Ecto neural progenitor cell (in vitro differentiated cells): Measurements from ENCODE around the gene ATP13A3.

ENCODE experiments used
- DNase-seq: peaks from one replicate; pipeline ENCODE4 v3.0.0-alpha.2; 2018; ENCODE audit warnings: low spot score

ATP13A3 gene

GRCh38 chr3:194475138-194475932, 11.5 kb downstream of the ATP13A3 start:
- no peak for DNase-seq

GRCh38 chr3:194474675-194475074, 12.1 kb downstream of the ATP13A3 start:
- no peak for DNase-seq

DNA sequence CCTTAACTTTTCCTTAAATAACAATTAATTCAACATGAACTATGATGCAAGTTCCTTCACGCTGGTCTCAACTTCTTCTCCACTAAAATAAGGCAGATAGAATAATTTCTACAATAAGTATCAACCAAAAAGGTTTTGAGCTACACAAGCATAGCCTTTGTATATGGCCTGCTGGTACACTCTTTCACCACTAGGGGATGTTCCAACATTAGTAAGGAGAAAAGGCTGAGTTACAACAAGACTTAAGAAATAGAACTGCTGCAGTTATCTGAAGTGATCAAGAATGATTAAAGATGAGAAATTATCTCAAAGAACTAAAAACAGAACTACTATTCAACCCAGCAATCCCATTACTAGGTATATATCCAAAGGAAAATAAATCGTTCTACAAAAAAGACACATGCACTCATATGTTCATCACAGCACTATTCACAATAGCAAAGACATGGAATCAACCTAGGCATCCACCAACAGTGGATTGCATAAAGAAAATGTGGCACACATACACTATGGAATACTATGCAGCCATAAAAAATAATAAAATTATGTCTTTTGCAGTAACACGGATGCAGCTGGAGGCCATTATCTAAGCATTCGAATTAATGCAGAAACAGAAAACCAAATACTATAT, 14.4 kb downstream of the ATP13A3 start:
- DNase-seq = no peak

DNA sequence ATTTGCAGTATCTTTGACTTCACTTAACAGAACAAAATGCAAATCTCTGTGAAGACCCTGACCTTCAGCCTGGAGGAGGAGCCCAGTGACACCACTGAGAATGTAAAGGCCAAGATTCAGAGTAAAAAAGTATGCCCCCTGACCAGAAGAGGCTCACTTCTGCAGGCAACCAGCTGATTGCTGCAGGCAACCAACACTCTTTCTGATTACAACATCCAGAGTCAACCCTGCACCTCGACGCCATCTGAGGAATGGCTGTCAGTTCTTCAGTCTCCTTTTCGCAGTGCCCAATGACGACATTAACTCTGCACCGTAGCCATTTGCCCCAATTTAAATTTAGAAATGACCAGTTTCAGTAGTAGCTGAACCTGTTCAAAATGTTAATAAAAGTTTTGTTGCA, 14.9 kb downstream of the ATP13A3 start:
- DNase-seq = no peak

GRCh38 chr3:194470615-194471014, 16.2 kb downstream of the ATP13A3 start:
- DNase-seq = no peak

DNA sequence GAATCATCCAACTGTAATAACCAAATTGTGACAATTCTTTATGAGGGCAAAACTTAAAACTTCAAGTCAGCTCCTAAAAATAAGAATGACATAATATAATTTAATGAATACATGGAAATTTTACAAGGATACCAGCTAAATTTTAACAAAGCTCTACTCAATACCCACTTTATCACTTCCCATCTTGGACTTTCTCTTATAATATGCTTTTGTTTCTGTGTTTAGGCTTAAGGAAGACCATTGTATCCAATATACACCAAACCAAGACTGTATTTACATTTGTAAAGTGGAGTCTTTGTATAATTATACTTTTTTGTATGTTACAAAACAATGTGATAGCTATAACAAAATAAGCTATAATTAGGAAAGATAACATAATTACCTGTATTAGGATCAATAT, 16.8 kb downstream of the ATP13A3 start:
- no peak for DNase-seq

DNA sequence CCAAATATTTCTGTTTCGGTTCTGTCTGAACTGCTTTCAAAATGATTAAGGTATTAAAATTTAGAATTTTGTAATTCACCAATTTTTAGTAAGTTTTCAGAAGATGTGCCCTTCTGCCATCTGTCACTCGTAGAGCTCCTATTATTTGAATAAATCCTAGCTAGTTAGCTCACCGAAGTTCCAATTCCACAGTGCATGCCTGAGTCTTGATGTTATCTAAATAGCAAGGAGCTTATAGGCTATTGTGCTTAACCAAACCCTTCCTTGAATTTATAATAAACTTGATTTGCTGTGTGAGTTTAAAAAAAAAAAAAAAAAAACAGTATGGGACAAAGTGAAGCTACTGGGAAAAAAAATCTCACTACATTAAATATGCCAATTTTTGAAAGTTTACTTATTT, 18.7 kb downstream of the ATP13A3 start:
- DNase-seq = no peak

DNA sequence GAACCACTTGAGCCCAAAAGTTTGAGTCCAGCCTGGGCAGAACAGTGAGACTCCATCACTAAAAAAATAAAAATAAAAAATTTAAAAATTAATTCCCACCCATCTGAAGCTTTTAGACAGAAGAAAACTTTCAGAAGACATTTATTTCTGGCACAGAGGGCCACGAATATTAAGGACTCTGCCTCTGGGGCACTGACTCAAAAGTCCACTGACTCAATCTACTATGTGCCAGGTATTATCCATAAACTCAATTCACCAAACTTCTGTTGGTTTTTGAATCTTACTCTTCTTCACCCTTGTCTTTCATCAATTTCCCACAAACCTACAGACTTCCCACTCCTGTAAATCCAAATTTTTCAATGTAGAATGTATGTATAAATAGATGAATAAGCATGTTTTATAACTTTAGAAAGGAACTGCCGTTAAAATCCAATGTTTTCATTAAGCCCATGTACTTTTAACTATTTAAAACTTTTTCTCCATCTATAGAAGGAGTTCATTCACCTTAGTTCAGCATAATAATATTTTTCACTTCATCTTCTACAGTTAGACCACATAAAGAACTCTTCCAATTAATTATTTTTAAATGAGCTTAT, 19.9 kb downstream of the ATP13A3 start:
- DNase-seq = no peak

DNA sequence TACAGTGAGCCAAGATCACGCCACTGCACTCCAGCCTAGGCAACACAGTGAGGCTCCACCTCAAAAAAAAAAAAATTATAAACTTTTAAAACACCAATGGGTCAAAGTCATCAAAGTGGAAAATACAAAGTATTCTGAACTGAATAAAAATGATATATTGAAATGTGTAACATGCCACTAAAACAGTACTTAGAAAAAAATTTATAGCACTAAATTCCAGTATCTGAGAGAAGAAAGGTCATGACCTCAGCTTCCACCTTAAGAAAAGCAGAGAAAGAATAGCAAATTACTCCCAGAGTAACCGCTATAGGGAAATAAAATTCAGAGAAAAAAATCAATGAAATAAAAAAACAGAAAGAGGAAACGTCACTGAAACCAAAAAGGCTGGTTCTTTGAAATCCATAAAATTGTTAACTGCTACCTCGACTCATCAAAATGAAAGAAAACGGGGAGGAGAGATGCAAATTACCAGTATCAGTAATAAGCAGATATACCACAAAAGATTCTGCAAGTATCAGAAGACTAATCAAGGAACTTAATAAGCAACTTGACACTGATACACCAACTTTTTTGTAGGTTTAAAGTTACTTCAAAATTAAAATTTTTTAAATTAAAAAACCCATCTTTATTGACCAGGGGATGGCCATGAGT, 20.8 kb downstream of the ATP13A3 start:
- DNase-seq = no peak

- no peak for DNase-seq
Measured at GRCh38 chr3:194465246-194465645, 21.6 kb downstream of the ATP13A3 start.

- no peak for DNase-seq
Measured at GRCh38 chr3:194464692-194465091, 22.1 kb downstream of the ATP13A3 start.

- no peak for DNase-seq
Measured at GRCh38 chr3:194462936-194463335, 23.9 kb downstream of the ATP13A3 start.

DNA sequence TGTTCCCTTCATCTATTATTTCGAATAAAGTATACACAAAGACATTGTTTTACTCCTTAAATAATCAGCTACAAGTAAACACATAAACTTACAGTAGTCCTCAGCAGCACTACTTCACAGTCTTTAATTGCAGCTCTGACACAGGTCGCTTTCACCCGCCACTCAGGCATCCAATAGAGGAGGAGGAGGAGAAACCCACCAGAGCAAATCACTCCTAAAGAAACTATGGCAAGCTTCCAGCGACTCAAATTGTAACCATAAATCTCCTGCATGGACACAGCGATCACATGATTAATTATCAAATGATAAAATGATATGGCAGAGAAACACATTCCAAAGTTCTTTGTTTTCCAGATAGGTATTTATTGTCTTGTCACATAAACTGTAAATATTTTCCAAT, 26.2 kb downstream of the ATP13A3 start:
- DNase-seq = no peak

GRCh38 chr3:194458131-194458530, 28.7 kb downstream of the ATP13A3 start:
- DNase-seq = no peak

DNA sequence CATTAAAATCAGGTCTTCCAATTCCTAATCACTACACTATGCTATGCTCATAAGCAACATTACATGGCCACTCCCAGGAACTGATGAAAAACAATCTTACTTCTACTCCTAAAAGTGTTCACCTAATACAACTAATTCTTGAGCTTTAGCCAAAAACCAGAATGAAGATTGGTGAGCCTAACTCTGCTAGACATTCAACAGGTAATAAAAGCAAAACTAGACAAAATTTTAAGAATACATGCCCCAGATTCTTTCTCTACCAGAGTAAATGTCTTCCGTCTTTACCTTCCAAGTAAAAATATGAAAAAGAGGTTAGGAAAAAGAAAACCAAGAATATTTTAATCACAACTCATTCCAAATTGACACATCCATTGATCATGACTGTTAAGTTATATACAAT, 31.3 kb downstream of the ATP13A3 start:
- no peak for DNase-seq

DNA sequence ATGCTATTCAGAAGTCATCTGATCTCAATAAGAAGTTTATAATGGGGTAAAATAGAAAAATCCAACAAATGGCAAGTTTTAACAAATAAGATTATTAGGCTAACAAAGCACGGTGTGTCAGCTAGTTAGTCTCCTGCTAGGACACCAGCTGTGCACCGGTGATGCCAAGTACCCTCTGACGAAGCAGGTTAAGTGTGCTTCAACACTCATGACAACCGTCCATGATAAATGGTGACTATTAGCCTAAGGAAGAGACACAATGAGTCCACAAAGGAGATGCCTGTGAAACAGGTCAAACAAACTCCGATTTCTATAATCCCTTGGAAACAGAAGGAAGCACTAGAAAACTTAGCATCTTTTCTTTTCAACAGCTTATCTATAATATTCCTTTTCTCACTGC, 36.5 kb downstream of the ATP13A3 start:
- no peak for DNase-seq

DNA sequence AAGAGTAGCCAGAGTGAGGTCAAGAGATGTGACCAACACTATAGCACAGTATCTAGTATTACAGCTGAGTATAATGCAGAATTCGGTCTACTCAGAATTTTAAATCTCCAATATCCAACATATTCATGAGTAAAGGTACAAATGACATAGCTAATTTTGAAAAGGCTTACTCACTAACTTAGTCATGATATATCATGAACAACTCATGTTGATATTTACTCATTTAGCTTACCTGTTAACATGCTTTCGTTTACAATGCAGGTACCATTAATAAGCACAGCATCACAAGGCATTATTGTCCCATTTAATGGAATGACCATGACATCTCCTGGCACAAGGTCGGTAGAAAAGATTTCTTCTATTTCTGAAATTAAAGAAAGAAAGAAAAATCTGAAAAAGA, 36.9 kb downstream of the ATP13A3 start:
- no peak for DNase-seq

DNA sequence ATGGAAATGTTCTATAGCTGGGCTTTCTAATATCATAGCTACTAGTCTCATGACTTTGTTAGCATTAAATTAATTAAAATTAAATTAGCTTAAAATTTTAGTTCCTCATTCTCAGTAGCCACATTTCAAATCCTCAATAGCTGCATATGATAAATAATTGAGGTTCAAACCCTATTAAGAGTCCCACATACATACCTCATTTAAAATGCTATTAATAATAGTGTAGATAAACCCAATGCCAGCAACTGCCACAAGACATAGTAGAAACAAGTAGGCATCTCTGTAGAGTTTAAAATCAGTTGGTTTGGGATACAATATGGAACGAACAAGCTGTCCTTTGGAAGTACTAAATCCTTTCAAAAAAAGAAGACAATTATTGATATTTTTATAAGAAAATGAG, 39.1 kb downstream of the ATP13A3 start:
- DNase-seq = no peak

GRCh38 chr3:194447161-194447560, 39.6 kb downstream of the ATP13A3 start:
- DNase-seq = no peak

DNA sequence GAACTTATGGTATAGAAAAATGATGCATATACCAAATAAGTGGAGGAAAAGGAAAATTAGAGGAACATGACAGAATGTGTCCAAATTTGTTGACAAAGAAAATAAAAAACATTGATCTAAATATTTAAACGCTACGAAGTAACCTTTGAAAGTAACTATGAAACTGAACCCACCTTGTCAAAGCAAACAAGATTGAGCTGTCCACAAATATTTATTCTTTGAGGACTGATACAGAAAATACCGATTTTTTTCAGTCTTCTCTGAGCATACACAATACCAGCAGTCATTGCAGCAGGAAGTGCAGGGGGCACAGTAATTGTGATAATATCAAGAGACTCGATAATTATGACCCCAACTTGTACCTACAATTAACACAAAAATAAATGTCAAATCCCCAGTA, 40.0 kb downstream of the ATP13A3 start:
- DNase-seq = no peak

DNA sequence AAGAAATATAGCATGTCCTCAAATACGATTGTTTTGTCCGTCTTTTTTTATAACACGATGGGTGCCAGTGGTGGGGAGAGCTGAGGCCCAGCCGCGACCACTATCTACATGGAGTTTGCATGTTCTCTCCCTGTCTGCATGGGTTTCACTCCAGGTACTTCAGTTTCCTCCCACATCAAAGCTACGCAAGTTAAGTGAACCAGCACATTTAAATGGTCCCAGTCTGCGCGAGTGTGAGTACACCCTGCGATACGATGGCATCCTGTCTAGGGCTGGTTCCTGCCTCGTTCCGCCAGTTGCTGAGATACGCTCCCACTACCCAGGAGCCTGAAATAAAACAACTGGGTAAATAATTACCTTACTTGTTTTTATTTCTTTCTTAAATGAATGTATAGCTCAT, 40.6 kb downstream of the ATP13A3 start:
- DNase-seq = no peak

GRCh38 chr3:194443901-194444300, 42.9 kb downstream of the ATP13A3 start:
- DNase-seq = no peak

DNA sequence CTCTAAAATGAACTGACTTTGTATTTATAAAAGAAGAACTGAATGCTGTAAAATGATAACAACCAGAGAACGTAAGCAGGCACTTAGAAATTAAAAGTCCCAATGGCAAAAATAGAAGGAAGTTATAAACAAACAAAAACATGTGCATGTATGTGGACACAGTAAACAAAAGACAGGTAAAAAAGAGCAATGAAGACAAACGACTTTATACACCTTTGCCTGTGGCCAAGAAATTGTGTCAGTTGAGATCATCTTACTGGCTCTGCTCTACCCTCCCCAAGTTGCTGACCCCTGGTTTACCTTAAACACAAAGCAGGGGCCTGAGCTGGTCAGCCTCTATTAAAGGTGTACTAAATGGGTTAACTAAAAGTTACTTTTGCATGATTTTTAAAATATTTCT, 46.0 kb downstream of the ATP13A3 start:
- no peak for DNase-seq
